SK-N-SH (cell line): ENCODE measurements around the gene CALCOCO2. TPM values are rescaled to one million over a fixed set of nuclear protein-coding genes. Genes with fewer than 3 reads are reported as not detected.

Source experiments
- CTCF ChIA-PET: fragments of 300-600, 350-600 bp; formaldehyde crosslinking; extraction: SDS; loops from one replicate; lab custom pipeline; 2021; lab: Yijun Ruan, JAX
- POLR2A ChIA-PET: fragments of 350-600 bp; sonication (Branson Sonifier 250); formaldehyde crosslinking; extraction: SDS; loops from one replicate; lab custom pipeline; 2020; ENCODE audit warnings: antibody characterized with exemption, inconsistent platforms; lab: Yijun Ruan, JAX
- DNase-seq: peaks from one replicate; pipeline ENCODE4 v3.0.0; 2012
- H2AFZ ChIP-seq: fragments of 200-600 bp; sonication (generic); 2 replicates; pipeline ENCODE4 v1.8.1; 2016; ENCODE audit warnings: antibody characterized with exemption, mild to moderate bottlenecking, low read depth
- H3F3A ChIP-seq: fragments of 200-600 bp; sonication (generic); replicated peaks from 2 replicates; pipeline ENCODE3; 2016; ENCODE audit warnings: antibody characterized with exemption, mild to moderate bottlenecking; ENCODE audit not compliant: insufficient read depth
- H3K27ac ChIP-seq, 2 experiments: fragments of 200-500 bp in 1 of 2; fragments of 200-600 bp in 1 of 2; sonication (Bioruptor generic) in 1 of 2; sonication (generic), shearing (Covaris generic) in 1 of 2; 2 replicates each; pipeline versions ENCODE4 v1.5.1 to v1.6.1; 2014 to 2016; ENCODE audit warnings: low read depth in 2 of 2, inconsistent platforms in 1 of 2, low read length in 1 of 2, mild to moderate bottlenecking in 1 of 2, mixed read lengths in 1 of 2
- H3K27me3 ChIP-seq: fragments of 200-600 bp; sonication (generic), shearing (Covaris generic); 2 replicates; pipeline ENCODE4 v1.6.1; 2016; ENCODE audit warnings: mixed run types; ENCODE audit not compliant: insufficient read depth
- H3K36me3 ChIP-seq, 2 experiments: fragments of 200-500 bp in 1 of 2; fragments of 200-600 bp in 1 of 2; sonication (Bioruptor generic) in 1 of 2; sonication (generic) in 1 of 2; replicated peaks in 1 of 2; 2 replicates each; pipeline versions ENCODE3 to v1.5.1; 2014 to 2016; ENCODE audit warnings: low read length in 1 of 2, mild to moderate bottlenecking in 1 of 2; ENCODE audit not compliant: insufficient read depth in 2 of 2, control insufficient read depth in 1 of 2
- H3K4me1 ChIP-seq, 2 experiments: fragments of 200-500 bp in 1 of 2; fragments of 200-600 bp in 1 of 2; sonication (Bioruptor generic) in 1 of 2; sonication (generic), shearing (Covaris generic) in 1 of 2; 2 replicates each; pipeline versions ENCODE4 v1.5.1 to v1.6.1; 2014 to 2016; ENCODE audit warnings: low read depth in 1 of 2, low read length in 1 of 2, mixed run types in 1 of 2; ENCODE audit not compliant: insufficient read depth in 2 of 2, control insufficient read depth in 1 of 2
- H3K4me2 ChIP-seq: fragments of 200-600 bp; sonication (generic), shearing (Covaris generic); 2 replicates; pipeline ENCODE4 v1.6.1; 2017; ENCODE audit warnings: mixed run types
- H3K4me3 ChIP-seq, 2 experiments: fragments of 200-500 bp in 1 of 2; fragments of 200-600 bp in 1 of 2; sonication (Bioruptor generic) in 1 of 2; sonication (generic), shearing (Covaris generic) in 1 of 2; 2 replicates each; pipeline versions ENCODE4 v1.5.1 to v1.8.1; 2014 to 2016; ENCODE audit warnings: low read depth in 2 of 2, inconsistent platforms in 1 of 2, low read length in 1 of 2, mild to moderate bottlenecking in 1 of 2, mixed read lengths in 1 of 2, moderate library complexity in 1 of 2
- H3K79me2 ChIP-seq: fragments of 200-600 bp; sonication (generic); 2 replicates; pipeline ENCODE4 v1.8.1; 2017; ENCODE audit warnings: mild to moderate bottlenecking; ENCODE audit not compliant: insufficient read depth
- H3K9ac ChIP-seq: fragments of 200-600 bp; sonication (generic); 2 replicates; pipeline ENCODE4 v1.6.1; 2017; ENCODE audit warnings: mixed run types
- H3K9me2 ChIP-seq: fragments of 200-600 bp; sonication (generic); 2 replicates; pipeline ENCODE4 v1.6.1; 2017; ENCODE audit warnings: mixed run types
- H3K9me3 ChIP-seq: fragments of 200-600 bp; sonication (generic); 2 replicates; pipeline ENCODE4 v1.6.1; 2017; ENCODE audit warnings: mixed run types, mild to moderate bottlenecking, moderate library complexity
- H4K20me1 ChIP-seq: fragments of 200-600 bp; sonication (generic); 2 replicates; pipeline ENCODE4 v1.6.1; 2017; ENCODE audit warnings: mild to moderate bottlenecking, mixed run types; ENCODE audit not compliant: insufficient read depth
- ELF1 ChIP-seq: IDR thresholded peaks from 2 replicates; pipeline ENCODE4 v1.4.0; 2012
- FOXM1 ChIP-seq: IDR thresholded peaks from 2 replicates; pipeline ENCODE4 v1.4.0; 2012; ENCODE audit warnings: low read depth, mild to moderate bottlenecking
- JUND ChIP-seq: IDR thresholded peaks from 2 replicates; pipeline ENCODE4 v1.4.0; 2012
- NFIC ChIP-seq: IDR thresholded peaks from 2 replicates; pipeline ENCODE4 v1.4.0; 2012; ENCODE audit warnings: borderline replicate concordance
- NRF1 ChIP-seq: IDR thresholded peaks from 2 replicates; pipeline ENCODE4 v1.6.1; 2012; ENCODE audit warnings: low read depth, mild to moderate bottlenecking, low read length
- PBX3 ChIP-seq: IDR thresholded peaks from 2 replicates; pipeline ENCODE4; 2012
- POLR2AphosphoS5 ChIP-seq: IDR thresholded peaks from 2 replicates; pipeline ENCODE4 v1.6.1; 2012; ENCODE audit warnings: low read depth, low read length
- SIN3A ChIP-seq: IDR thresholded peaks from 2 replicates; pipeline ENCODE4 v1.6.1; 2012; ENCODE audit warnings: low read depth, mild to moderate bottlenecking, low read length, moderate library complexity, borderline replicate concordance
- TAF1 ChIP-seq: IDR thresholded peaks from 2 replicates; pipeline ENCODE4 v1.6.1; 2012; ENCODE audit warnings: low read depth, mild to moderate bottlenecking, low read length, moderate library complexity, borderline replicate concordance
- USF1 ChIP-seq: IDR thresholded peaks from 2 replicates; pipeline ENCODE4 v1.4.0; 2012; ENCODE audit warnings: low read depth, borderline replicate concordance
- YY1 ChIP-seq: IDR thresholded peaks from 2 replicates; pipeline ENCODE4 v1.4.0; 2012; ENCODE audit warnings: low read depth, mild to moderate bottlenecking
- ZBTB33 ChIP-seq: IDR thresholded peaks from 2 replicates; pipeline ENCODE4 v1.4.0; 2012; ENCODE audit warnings: low read depth, borderline replicate concordance
- WGBS: methylation state at CpG from one replicate; pipeline ENCODE4 v1.1.6; 2017; ENCODE audit warnings: low lambda C conversion rate; 5-methylcytosine and 5-hydroxymethylcytosine counted together
- polyA plus RNA-seq, 3 experiments: library from polyadenylated mRNA; depleted of rRNA; stranded (reverse); fragments of >200 nt; gene quantifications; 2 replicates each; pipeline ENCODE4 v1.2.3, GENCODE V29; 2012
- TF ChIP-seq, protein P1 (sequence below): fragments of 150-350 bp; IDR thresholded peaks from 2 replicates; pipeline ENCODE4 v1.6.1; 2017; ENCODE audit warnings: antibody characterized with exemption, low read length, low read depth, borderline replicate concordance
- TF ChIP-seq, protein P2 (sequence below): IDR thresholded peaks from 2 replicates; pipeline ENCODE4 v1.6.1; 2012; ENCODE audit warnings: mild to moderate bottlenecking, low read depth, low read length, moderate library complexity
- TF ChIP-seq, protein P3 (sequence below): IDR thresholded peaks from 2 replicates; pipeline ENCODE4 v1.4.0; 2012; ENCODE audit warnings: low read depth

Gene CALCOCO2
- polyA plus RNA-seq, 1 of the 3 experiments (the other 2 are of a cell fraction), result 49.9 TPM

GRCh38 chr17:48800626-48801217, 30.1 kb upstream of the CALCOCO2 start:
- Histone ChIP-seq H3K27me3 (0 out of 2 replicates have a peak, but pooled peaks cover 3% of the 10 kb centered on the region), H3K79me2 (no peaks in the 10 kb centered on the region), H3K4me3 (no peak overlapping the region), H4K20me1 (no peaks in the 10 kb centered on the region), H3K4me1 (peaks cover 0 to 18% of the 10 kb centered on the region in 2 experiments; a peak in 2 of 4 replicates), H3K9me3 (no peaks in the 10 kb centered on the region), H3F3A (peaks cover 17% of the 10 kb centered on the region), H3K9ac (no peak overlapping the region), H3K9me2 (no peaks in the 10 kb centered on the region), H3K27ac (no peak overlapping the region), H3K4me2 (no peak overlapping the region), H3K36me3 (no peaks in the 10 kb centered on the region), H2AFZ (no peak overlapping the region)
- ChIA-PET CTCF (interaction anchor here (0.7 to 6.7 kb wide), 10 partner anchors 10 to 232 kb away, joined by 4 to 59 read pairs (median 10); partner anchors contain the start of genes PRAC1, PRAC2 and TTLL6), POLR2A (no interaction called here)
- TF ChIP-seq NFIC (no peak), ZBTB33 (no peak), NRF1 (no peak), PBX3 (no peak), JUND (no peak), USF1 (no peak), SIN3A (no peak), ELF1 (no peak), FOXM1 (no peak), TAF1 (no peak), YY1 (no peak), POLR2AphosphoS5 (no peak)
- TF ChIP-seq, protein P1, sequence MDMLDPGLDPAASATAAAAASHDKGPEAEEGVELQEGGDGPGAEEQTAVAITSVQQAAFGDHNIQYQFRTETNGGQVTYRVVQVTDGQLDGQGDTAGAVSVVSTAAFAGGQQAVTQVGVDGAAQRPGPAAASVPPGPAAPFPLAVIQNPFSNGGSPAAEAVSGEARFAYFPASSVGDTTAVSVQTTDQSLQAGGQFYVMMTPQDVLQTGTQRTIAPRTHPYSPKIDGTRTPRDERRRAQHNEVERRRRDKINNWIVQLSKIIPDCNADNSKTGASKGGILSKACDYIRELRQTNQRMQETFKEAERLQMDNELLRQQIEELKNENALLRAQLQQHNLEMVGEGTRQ, result no peak
- TF ChIP-seq, protein P2, sequence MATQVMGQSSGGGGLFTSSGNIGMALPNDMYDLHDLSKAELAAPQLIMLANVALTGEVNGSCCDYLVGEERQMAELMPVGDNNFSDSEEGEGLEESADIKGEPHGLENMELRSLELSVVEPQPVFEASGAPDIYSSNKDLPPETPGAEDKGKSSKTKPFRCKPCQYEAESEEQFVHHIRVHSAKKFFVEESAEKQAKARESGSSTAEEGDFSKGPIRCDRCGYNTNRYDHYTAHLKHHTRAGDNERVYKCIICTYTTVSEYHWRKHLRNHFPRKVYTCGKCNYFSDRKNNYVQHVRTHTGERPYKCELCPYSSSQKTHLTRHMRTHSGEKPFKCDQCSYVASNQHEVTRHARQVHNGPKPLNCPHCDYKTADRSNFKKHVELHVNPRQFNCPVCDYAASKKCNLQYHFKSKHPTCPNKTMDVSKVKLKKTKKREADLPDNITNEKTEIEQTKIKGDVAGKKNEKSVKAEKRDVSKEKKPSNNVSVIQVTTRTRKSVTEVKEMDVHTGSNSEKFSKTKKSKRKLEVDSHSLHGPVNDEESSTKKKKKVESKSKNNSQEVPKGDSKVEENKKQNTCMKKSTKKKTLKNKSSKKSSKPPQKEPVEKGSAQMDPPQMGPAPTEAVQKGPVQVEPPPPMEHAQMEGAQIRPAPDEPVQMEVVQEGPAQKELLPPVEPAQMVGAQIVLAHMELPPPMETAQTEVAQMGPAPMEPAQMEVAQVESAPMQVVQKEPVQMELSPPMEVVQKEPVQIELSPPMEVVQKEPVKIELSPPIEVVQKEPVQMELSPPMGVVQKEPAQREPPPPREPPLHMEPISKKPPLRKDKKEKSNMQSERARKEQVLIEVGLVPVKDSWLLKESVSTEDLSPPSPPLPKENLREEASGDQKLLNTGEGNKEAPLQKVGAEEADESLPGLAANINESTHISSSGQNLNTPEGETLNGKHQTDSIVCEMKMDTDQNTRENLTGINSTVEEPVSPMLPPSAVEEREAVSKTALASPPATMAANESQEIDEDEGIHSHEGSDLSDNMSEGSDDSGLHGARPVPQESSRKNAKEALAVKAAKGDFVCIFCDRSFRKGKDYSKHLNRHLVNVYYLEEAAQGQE, result no peak
- TF ChIP-seq, protein P3, sequence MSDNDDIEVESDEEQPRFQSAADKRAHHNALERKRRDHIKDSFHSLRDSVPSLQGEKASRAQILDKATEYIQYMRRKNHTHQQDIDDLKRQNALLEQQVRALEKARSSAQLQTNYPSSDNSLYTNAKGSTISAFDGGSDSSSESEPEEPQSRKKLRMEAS, result no peak
- no peak for DNase-seq
- 45% methylated on average over 5 of the region's 5 CpGs for WGBS
